GM12878 (cell line): ENCODE data around the gene HRCT1.

Experiments
- FOXK2 ChIP-seq: fragments of 450-650 bp; IDR thresholded peaks from 2 replicates; pipeline ENCODE4 v1.6.1; 2017; ENCODE audit warnings: mild to moderate bottlenecking, moderate library complexity
- RBBP5 ChIP-seq: fragments of 200-600 bp; sonication (generic); conservative IDR thresholded peaks from 2 replicates; pipeline ENCODE4 v1.6.1; 2016
- TF ChIP-seq, protein P1 (sequence below): IDR thresholded peaks from 2 replicates; pipeline ENCODE4 v1.6.1; 2012; ENCODE audit warnings: low read depth, low read length, improper control_type of control experiment

DNA sequence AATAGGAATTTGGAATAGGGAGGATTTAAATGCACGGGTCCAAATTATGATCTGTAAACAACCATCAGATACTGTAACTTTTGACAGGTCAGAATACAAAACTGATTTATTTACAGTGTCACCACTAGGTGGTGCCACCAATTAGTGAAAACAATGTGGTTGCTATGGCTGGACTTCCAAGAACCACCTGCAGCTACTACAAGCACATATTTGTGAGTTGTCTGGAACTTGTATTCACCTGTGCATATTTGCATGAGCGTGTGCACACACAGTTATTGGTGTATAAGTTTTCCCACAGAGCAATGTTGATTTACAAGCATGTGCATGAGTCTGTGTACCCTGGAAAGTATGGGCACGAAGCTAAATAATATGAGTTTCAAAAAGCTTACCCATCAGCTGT, 3.0 kb upstream of the HRCT1 start:
- TF ChIP-seq FOXK2 (no peak), RBBP5 (no peak)
- TF ChIP-seq, protein P1, sequence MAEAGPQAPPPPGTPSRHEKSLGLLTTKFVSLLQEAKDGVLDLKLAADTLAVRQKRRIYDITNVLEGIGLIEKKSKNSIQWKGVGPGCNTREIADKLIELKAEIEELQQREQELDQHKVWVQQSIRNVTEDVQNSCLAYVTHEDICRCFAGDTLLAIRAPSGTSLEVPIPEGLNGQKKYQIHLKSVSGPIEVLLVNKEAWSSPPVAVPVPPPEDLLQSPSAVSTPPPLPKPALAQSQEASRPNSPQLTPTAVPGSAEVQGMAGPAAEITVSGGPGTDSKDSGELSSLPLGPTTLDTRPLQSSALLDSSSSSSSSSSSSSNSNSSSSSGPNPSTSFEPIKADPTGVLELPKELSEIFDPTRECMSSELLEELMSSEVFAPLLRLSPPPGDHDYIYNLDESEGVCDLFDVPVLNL = no peak
